DOHH2 (cell line): ENCODE data around the gene BCO2.

Source experiments
- CTCF ChIP-seq: fragments of 200-600 bp; sonication (generic); IDR thresholded peaks from one replicate; pipeline ENCODE4 v1.5.1; 2014; ENCODE audit warnings: antibody characterized with exemption, mild to moderate bottlenecking, low read depth, low read length; ENCODE audit not compliant: poor library complexity, severe bottlenecking
- EZH2phosphoT487 ChIP-seq: fragments of 200-600 bp; sonication (generic); IDR thresholded peaks from 2 replicates; pipeline ENCODE4 v1.6.1; 2017; ENCODE audit warnings: borderline replicate concordance, mild to moderate bottlenecking, antibody characterized with exemption, low read length, moderate library complexity, mixed read lengths

DNA sequence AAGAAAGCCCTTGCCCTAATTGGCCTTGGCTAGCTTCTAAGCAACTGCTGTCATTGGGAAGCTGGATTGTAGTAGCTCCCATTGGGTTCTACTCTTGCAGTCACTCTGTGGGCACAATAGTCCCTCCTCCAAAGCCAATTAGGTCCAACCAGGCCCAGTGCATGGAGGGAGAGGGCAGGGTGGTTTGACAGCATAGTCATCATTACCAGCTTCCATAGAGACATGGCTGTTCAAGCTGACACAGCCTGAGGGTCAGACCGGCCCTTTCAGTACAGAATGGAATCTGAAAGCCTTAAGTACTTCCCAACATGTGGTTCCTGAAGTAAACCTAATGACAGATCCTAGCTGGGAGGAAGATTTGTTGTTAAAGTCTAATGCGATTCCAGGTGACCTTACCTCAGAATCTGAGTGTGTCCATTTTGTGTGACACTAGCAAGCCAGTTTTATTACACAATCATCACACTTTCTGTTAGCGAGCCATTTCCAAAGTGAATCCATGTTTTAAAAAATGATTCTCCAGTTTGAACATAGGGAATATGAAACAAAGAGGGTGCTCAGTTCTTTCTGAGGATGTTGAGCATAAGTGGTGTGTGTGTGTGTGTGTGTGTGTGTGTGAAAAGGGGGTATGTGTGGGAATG lies 78.4 kb downstream of the BCO2 start:
- TF ChIP-seq CTCF, result no peak
- TF ChIP-seq EZH2phosphoT487, result no peak
